ENCODE measurements around the gene VPS52.
A peak's percentile ranks its signal among the peaks of the same experiment; 100 is the strongest.

VPS52 gene

DNA sequence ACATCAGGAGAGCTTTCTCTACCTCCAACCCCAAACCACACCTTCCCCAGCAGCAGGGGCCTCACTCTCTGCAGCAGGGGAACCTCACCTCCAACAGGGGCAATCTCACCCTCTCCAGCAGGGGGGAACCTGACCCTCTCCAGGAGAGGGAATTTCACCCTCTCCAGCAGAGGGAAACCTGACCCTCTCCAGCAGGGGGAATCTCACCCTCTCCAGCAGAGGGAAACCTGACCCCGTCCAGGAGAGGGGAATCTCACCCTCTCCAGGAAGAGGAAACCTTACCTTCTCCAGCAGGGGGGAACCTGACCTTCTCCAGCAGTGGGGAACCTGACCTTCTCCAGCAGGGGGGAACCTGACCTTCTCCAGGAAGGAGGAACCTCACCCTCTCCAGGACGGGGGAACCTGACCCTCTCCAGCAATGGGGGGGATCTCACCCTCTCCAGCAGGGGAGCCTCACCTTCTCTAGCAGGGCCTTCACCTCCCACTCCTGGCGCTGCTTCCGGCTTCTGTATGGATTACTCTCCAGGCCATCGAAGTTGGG is 8.4 kb upstream of the VPS52 start (continued):
- TF ChIP-seq, protein P1, sequence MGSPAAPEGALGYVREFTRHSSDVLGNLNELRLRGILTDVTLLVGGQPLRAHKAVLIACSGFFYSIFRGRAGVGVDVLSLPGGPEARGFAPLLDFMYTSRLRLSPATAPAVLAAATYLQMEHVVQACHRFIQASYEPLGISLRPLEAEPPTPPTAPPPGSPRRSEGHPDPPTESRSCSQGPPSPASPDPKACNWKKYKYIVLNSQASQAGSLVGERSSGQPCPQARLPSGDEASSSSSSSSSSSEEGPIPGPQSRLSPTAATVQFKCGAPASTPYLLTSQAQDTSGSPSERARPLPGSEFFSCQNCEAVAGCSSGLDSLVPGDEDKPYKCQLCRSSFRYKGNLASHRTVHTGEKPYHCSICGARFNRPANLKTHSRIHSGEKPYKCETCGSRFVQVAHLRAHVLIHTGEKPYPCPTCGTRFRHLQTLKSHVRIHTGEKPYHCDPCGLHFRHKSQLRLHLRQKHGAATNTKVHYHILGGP (tag by site-specific recombination; IDR thresholded peaks at IDR 0.05), result no peak
- TF ChIP-seq ZNF791 (tag by site-specific recombination; IDR thresholded peaks at IDR 0.05), result no peak
- TF ChIP-seq BCL11B (tag by site-specific recombination; IDR thresholded peaks at IDR 0.05; ENCODE audit: low read depth), result no peak
- no peak for TF ChIP-seq ZNF473 (tag by site-specific recombination; IDR thresholded peaks at IDR 0.05)
- TF ChIP-seq ZNF433 (tag by site-specific recombination; IDR thresholded peaks at IDR 0.05; ENCODE audit: low read depth), result no peak
- peak; percentile 70 for TF ChIP-seq ZXDB (tag by site-specific recombination; IDR thresholded peaks at IDR 0.05)
- TF ChIP-seq ZNF391 (tag by site-specific recombination; IDR thresholded peaks at IDR 0.05; ENCODE audit: borderline replicate concordance, low read depth), result no peak
- TF ChIP-seq, protein P2, sequence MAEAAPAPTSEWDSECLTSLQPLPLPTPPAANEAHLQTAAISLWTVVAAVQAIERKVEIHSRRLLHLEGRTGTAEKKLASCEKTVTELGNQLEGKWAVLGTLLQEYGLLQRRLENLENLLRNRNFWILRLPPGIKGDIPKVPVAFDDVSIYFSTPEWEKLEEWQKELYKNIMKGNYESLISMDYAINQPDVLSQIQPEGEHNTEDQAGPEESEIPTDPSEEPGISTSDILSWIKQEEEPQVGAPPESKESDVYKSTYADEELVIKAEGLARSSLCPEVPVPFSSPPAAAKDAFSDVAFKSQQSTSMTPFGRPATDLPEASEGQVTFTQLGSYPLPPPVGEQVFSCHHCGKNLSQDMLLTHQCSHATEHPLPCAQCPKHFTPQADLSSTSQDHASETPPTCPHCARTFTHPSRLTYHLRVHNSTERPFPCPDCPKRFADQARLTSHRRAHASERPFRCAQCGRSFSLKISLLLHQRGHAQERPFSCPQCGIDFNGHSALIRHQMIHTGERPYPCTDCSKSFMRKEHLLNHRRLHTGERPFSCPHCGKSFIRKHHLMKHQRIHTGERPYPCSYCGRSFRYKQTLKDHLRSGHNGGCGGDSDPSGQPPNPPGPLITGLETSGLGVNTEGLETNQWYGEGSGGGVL (tag by site-specific recombination; IDR thresholded peaks at IDR 0.05), result peak; percentile 84
- TF ChIP-seq ZNF843 (tag by site-specific recombination; IDR thresholded peaks at IDR 0.05), result no peak
- no peak for TF ChIP-seq ZBTB7A (tag by site-specific recombination; IDR thresholded peaks at IDR 0.05; ENCODE audit: low read depth)
- TF ChIP-seq ZNF777 (tag by site-specific recombination; IDR thresholded peaks at IDR 0.05; ENCODE audit: borderline replicate concordance), result no peak
- TF ChIP-seq SP2 (tag by site-specific recombination; IDR thresholded peaks at IDR 0.05), result no peak
- no peak for TF ChIP-seq ZNF23 (tag by site-specific recombination; IDR thresholded peaks at IDR 0.05; ENCODE audit: borderline replicate concordance)
- TF ChIP-seq, protein P3, sequence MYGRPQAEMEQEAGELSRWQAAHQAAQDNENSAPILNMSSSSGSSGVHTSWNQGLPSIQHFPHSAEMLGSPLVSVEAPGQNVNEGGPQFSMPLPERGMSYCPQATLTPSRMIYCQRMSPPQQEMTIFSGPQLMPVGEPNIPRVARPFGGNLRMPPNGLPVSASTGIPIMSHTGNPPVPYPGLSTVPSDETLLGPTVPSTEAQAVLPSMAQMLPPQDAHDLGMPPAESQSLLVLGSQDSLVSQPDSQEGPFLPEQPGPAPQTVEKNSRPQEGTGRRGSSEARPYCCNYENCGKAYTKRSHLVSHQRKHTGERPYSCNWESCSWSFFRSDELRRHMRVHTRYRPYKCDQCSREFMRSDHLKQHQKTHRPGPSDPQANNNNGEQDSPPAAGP (tag by site-specific recombination; IDR thresholded peaks at IDR 0.05), result 0 out of 2 replicates have a peak, but pooled peaks have one; percentile 37
- TF ChIP-seq ZNF24 (tag by site-specific recombination; IDR thresholded peaks at IDR 0.05), result no peak
- TF ChIP-seq, protein P4, sequence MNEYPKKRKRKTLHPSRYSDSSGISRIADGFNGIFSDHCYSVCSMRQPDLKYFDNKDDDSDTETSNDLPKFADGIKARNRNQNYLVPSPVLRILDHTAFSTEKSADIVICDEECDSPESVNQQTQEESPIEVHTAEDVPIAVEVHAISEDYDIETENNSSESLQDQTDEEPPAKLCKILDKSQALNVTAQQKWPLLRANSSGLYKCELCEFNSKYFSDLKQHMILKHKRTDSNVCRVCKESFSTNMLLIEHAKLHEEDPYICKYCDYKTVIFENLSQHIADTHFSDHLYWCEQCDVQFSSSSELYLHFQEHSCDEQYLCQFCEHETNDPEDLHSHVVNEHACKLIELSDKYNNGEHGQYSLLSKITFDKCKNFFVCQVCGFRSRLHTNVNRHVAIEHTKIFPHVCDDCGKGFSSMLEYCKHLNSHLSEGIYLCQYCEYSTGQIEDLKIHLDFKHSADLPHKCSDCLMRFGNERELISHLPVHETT (tag by site-specific recombination; IDR thresholded peaks at IDR 0.05), result no peak
- TF ChIP-seq, protein P5, sequence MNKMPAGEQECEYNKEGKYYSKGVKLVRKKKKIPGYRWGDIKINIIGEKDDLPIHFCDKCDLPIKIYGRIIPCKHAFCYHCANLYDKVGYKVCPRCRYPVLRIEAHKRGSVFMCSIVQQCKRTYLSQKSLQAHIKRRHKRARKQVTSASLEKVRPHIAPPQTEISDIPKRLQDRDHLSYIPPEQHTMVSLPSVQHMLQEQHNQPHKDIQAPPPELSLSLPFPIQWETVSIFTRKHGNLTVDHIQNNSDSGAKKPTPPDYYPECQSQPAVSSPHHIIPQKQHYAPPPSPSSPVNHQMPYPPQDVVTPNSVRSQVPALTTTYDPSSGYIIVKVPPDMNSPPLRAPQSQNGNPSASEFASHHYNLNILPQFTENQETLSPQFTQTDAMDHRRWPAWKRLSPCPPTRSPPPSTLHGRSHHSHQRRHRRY (tag by site-specific recombination; IDR thresholded peaks at IDR 0.05), result no peak
- TF ChIP-seq ZSCAN30 (tag by site-specific recombination; IDR thresholded peaks at IDR 0.05), result 0 out of 2 replicates have a peak, but pooled peaks have one; percentile 61
- peak; percentile 92 for TF ChIP-seq IKZF3 (tag by site-specific recombination; IDR thresholded peaks at IDR 0.05)
- TF ChIP-seq, protein P6, sequence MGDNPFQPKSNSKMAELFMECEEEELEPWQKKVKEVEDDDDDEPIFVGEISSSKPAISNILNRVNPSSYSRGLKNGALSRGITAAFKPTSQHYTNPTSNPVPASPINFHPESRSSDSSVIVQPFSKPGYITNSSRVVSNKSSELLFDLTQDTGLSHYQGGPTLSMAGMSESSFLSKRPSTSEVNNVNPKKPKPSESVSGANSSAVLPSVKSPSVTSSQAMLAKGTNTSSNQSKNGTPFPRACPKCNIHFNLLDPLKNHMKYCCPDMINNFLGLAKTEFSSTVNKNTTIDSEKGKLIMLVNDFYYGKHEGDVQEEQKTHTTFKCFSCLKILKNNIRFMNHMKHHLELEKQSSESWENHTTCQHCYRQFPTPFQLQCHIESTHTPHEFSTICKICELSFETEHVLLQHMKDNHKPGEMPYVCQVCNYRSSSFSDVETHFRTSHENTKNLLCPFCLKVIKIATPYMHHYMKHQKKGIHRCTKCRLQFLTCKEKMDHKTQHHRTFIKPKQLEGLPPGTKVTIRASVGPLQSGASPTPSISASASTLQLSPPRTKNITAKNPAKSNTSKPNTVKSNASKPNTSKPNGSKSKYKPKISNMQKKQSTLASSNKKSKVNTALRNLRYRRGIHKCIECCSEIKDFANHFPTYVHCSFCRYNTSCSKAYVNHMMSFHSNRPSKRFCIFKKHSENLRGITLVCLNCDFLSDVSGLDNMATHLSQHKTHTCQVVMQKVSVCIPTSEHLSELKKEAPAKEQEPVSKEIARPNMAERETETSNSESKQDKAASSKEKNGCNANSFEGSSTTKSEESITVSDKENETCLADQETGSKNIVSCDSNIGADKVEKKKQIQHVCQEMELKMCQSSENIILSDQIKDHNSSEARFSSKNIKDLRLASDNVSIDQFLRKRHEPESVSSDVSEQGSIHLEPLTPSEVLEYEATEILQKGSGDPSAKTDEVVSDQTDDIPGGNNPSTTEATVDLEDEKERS (tag by site-specific recombination; IDR thresholded peaks at IDR 0.05), result no peak
- TF ChIP-seq SCRT2 (tag by site-specific recombination; IDR thresholded peaks at IDR 0.05), result no peak
- TF ChIP-seq, protein P7, sequence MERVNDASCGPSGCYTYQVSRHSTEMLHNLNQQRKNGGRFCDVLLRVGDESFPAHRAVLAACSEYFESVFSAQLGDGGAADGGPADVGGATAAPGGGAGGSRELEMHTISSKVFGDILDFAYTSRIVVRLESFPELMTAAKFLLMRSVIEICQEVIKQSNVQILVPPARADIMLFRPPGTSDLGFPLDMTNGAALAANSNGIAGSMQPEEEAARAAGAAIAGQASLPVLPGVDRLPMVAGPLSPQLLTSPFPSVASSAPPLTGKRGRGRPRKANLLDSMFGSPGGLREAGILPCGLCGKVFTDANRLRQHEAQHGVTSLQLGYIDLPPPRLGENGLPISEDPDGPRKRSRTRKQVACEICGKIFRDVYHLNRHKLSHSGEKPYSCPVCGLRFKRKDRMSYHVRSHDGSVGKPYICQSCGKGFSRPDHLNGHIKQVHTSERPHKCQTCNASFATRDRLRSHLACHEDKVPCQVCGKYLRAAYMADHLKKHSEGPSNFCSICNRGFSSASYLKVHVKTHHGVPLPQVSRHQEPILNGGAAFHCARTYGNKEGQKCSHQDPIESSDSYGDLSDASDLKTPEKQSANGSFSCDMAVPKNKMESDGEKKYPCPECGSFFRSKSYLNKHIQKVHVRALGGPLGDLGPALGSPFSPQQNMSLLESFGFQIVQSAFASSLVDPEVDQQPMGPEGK (tag by site-specific recombination; IDR thresholded peaks at IDR 0.05), result peak; percentile 57
- TF ChIP-seq, protein P8, sequence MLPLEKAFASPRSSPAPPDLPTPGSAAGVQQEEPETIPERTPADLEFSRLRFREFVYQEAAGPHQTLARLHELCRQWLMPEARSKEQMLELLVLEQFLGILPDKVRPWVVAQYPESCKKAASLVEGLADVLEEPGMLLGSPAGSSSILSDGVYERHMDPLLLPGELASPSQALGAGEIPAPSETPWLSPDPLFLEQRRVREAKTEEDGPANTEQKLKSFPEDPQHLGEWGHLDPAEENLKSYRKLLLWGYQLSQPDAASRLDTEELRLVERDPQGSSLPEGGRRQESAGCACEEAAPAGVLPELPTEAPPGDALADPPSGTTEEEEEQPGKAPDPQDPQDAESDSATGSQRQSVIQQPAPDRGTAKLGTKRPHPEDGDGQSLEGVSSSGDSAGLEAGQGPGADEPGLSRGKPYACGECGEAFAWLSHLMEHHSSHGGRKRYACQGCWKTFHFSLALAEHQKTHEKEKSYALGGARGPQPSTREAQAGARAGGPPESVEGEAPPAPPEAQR (tag by site-specific recombination; IDR thresholded peaks at IDR 0.05), result no peak
- TF ChIP-seq ZNF174 (tag by site-specific recombination; IDR thresholded peaks at IDR 0.05), result no peak
- no peak for TF ChIP-seq ZNF514 (tag by site-specific recombination; IDR thresholded peaks at IDR 0.05)
- no peak for TF ChIP-seq ZNF10 (tag by site-specific recombination; IDR thresholded peaks at IDR 0.05)
- TF ChIP-seq ZNF561 (tag by site-specific recombination; IDR thresholded peaks at IDR 0.05; ENCODE audit: borderline replicate concordance), result 0 out of 2 replicates have a peak, but pooled peaks have one; percentile 63
